GM18858 (cell line): Measurements from ENCODE around the gene RAMP1.
"Not testable (repeated sequence)": the region's sequence is repeated elsewhere in the genome, so short reads cannot be mapped to it uniquely, and the experiment has no call there.

Experiments used
- ATAC-seq: cut with Tn5 transposase; IDR thresholded peaks from one replicate; pipeline ENCODE4 v1.9.1; 2021; ENCODE audit not compliant: unreplicated experiment

The RAMP1 gene

GRCh38 chr2:237943395-237944094 is 84.1 kb downstream of the RAMP1 start:
- ATAC-seq: no peak

GRCh38 chr2:237944302-237944701 is 84.9 kb downstream of the RAMP1 start:
- no peak for ATAC-seq

- ATAC-seq: no peak
Observed at GRCh38 chr2:237946423-237946822, 87.0 kb downstream of the RAMP1 start.

GRCh38 chr2:237951354-237951753 is 91.9 kb downstream of the RAMP1 start:
- not testable (repeated sequence) for ATAC-seq

GRCh38 chr2:237951878-237952277 is 92.5 kb downstream of the RAMP1 start:
- no peak for ATAC-seq

GRCh38 chr2:237952851-237953250 is 93.4 kb downstream of the RAMP1 start:
- ATAC-seq: no peak

GRCh38 chr2:237955640-237956401 is 96.4 kb downstream of the RAMP1 start:
- no peak for ATAC-seq

- no peak for ATAC-seq
Observed at GRCh38 chr2:237956402-237956736, 96.9 kb downstream of the RAMP1 start.

GRCh38 chr2:237961637-237962036 is 102.2 kb downstream of the RAMP1 start:
- ATAC-seq: no peak
